Mesothelial cell of epicardium (in vitro differentiated cells): Measurements from ENCODE around the gene MEF2C. TPM values are rescaled to one million over a fixed set of nuclear protein-coding genes. Genes with fewer than 3 reads are reported as not detected.
A peak's percentile ranks its signal among the peaks of the same experiment; 100 is the strongest.

Experiments
- DNase-seq, 2 experiments: peaks; one replicate each; pipeline ENCODE4 v3.0.0; 2021; ENCODE audit warnings: low spot score in 2 of 2; ENCODE audit not compliant: unreplicated experiment in 2 of 2
- H3K27ac Mint-ChIP-seq: 2 replicates; pipeline ENCODE4 v1.8.0; 2021; ENCODE audit warnings: mixed read lengths
- H3K27me3 Mint-ChIP-seq: 2 replicates; pipeline ENCODE4 v1.8.0; 2021; ENCODE audit warnings: low read depth, mixed read lengths
- H3K36me3 Mint-ChIP-seq: 2 replicates; pipeline ENCODE4 v1.8.0; 2021; ENCODE audit warnings: mixed read lengths
- H3K4me1 Mint-ChIP-seq: 2 replicates; pipeline ENCODE4 v1.8.0; 2021; ENCODE audit warnings: mixed read lengths
- H3K4me3 Mint-ChIP-seq: 2 replicates; pipeline ENCODE4 v1.8.0; 2021; ENCODE audit warnings: mild to moderate bottlenecking, moderate library complexity, mixed read lengths
- H3K9me3 Mint-ChIP-seq: 2 replicates; pipeline ENCODE4 v1.8.0; 2021; ENCODE audit warnings: mixed read lengths
- total RNA-seq: library from RNA; stranded (reverse); gene quantifications from 3 replicates; pipeline ENCODE4 v1.2.1, GENCODE V29; 2021
- TF ChIP-seq, protein P1 (sequence below): fragments of 200-600 bp; sonication (generic); IDR thresholded peaks from one replicate; pipeline ENCODE4 v1.5.0; 2021; ENCODE audit warnings: antibody characterized with exemption; ENCODE audit not compliant: unreplicated experiment

The MEF2C gene
- total RNA-seq, 1 donor from 2014 or later, result 9.1 TPM

DNA sequence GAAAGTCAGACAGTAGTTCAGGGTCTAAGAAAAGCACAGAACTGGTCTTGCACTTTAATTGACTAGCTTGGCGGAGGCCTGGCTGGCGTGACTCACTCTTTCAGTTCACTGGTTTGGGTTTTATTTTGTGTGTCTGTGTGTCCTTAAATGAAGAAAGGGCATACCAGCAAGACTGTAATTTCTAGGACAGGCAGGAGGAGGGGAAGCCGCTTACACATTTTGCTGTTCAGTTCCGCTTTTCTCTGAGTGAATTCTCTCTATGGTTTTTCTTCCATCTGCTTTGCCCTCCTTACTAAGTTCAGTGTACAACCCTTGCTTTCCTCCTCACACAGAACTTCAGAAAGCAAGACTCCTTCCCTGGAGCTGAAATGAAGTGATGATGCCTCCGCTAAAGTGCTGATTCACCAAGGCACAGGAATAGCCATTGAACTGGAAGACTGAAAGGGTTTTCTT, 150.8 kb downstream of the MEF2C start:
- Mint-ChIP-seq H3K27ac (no peak overlapping the region), H3K9me3 (no peaks in the 10 kb centered on the region), H3K4me1 (peaks cover 7% of the 10 kb centered on the region), H3K36me3 (no peaks in the 10 kb centered on the region), H3K4me3 (no peak overlapping the region), H3K27me3 (no peaks in the 10 kb centered on the region)
- TF ChIP-seq, protein P1, sequence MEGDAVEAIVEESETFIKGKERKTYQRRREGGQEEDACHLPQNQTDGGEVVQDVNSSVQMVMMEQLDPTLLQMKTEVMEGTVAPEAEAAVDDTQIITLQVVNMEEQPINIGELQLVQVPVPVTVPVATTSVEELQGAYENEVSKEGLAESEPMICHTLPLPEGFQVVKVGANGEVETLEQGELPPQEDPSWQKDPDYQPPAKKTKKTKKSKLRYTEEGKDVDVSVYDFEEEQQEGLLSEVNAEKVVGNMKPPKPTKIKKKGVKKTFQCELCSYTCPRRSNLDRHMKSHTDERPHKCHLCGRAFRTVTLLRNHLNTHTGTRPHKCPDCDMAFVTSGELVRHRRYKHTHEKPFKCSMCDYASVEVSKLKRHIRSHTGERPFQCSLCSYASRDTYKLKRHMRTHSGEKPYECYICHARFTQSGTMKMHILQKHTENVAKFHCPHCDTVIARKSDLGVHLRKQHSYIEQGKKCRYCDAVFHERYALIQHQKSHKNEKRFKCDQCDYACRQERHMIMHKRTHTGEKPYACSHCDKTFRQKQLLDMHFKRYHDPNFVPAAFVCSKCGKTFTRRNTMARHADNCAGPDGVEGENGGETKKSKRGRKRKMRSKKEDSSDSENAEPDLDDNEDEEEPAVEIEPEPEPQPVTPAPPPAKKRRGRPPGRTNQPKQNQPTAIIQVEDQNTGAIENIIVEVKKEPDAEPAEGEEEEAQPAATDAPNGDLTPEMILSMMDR, result no peak
- no peak for DNase-seq

DNA sequence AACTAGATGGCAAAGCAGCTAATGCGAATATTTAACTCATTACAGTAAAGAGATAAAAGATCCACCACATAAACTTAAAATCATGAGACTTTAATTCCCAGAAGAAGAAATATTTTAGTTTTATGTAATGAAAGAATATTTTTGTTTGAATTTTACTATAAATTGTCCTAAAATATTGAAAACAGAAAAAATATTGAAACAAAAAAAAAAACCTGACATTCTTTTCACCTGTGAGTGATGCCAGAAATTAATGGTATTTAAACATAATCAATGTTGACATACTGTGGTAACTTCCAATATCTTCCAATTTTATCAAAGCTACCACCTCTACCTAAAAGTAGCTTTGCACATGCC, 153.2 kb downstream of the MEF2C start:
- TF ChIP-seq, protein P1, result peak; percentile 10
- H3K27me3 Mint-ChIP-seq, result no peaks in the 10 kb centered on the region
- no peak overlapping the region for H3K4me3 Mint-ChIP-seq
- H3K36me3 Mint-ChIP-seq, result no peaks in the 10 kb centered on the region
- no peak for DNase-seq
- H3K4me1 Mint-ChIP-seq, result peaks cover 7% of the 10 kb centered on the region
- no peak overlapping the region for H3K27ac Mint-ChIP-seq
- H3K9me3 Mint-ChIP-seq, result no peaks in the 10 kb centered on the region

DNA sequence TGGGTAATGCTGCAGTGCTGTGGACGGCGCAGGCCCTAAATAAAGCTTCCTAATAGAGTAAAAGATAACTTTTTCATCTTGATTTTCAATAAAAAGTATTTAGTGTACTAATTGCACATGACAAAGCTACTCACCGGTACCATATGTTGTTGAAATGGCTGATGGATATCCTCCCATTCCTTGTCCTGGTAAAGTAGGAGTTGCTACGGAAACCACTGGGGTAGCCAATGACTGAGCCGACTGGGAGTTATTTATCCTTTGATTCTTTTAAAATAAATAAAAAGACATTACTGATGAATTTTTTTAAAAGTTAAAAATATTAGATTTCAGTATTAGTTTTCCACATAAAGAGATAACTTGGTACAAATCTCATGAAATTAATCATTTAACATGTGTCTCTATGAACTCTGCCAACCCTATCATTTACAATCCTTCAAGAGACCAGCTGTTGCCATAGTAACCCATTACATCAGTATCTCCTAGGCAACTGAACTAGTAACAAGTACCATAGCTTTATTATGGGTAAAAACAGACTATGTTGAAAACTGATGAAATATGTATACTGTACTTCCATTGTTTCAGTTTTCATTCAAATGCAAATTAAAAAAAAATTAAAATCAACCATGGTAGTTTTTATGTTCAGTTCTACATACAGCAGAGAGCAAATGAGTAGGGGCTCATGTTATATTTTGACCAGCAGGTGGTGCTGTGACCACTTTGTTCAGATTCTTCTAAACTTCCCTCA, 153.7 kb downstream of the MEF2C start:
- peak; percentile 30 to 66 for DNase-seq
- no peaks in the 10 kb centered on the region for H3K36me3 Mint-ChIP-seq
- H3K4me3 Mint-ChIP-seq, result no peak overlapping the region
- TF ChIP-seq, protein P1, result peak; percentile 95
- no peaks in the 10 kb centered on the region for H3K27me3 Mint-ChIP-seq
- peaks cover 7% of the 10 kb centered on the region for H3K4me1 Mint-ChIP-seq
- no peaks in the 10 kb centered on the region for H3K9me3 Mint-ChIP-seq
- H3K27ac Mint-ChIP-seq, result no peak overlapping the region

DNA sequence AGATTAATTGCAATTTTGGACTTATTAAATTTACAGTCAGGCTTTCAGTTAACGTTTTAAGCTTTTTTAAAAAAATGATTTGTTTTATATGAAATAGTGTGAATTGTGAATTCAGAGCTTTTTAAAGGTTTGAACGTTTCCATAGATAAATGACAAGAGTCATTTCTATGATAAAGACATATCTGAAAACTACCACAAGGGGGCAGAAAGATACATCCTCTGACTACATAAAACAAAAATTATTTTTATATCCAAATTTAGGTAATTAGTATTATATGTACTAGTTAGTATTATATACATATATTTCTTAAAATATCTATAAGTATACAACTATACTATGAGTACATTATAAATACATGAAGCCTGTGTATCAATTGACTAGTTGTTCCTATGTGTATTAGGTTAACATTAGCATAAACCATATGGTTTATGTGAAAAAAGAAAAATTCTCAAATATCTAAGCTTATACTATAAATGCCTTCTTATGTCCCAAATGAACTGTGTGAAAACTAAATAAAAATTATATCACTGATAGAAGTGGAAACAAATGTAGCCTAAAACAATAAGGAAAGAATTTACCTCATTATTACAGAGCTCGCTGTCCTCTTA, 155.2 kb downstream of the MEF2C start:
- peaks cover 7% of the 10 kb centered on the region for H3K4me1 Mint-ChIP-seq
- no peak for DNase-seq
- H3K9me3 Mint-ChIP-seq, result no peaks in the 10 kb centered on the region
- H3K4me3 Mint-ChIP-seq, result no peak overlapping the region
- H3K27ac Mint-ChIP-seq, result no peak overlapping the region
- TF ChIP-seq, protein P1, result peak; percentile 94
- peaks cover 3% of the 10 kb centered on the region for H3K27me3 Mint-ChIP-seq
- H3K36me3 Mint-ChIP-seq, result no peaks in the 10 kb centered on the region

DNA sequence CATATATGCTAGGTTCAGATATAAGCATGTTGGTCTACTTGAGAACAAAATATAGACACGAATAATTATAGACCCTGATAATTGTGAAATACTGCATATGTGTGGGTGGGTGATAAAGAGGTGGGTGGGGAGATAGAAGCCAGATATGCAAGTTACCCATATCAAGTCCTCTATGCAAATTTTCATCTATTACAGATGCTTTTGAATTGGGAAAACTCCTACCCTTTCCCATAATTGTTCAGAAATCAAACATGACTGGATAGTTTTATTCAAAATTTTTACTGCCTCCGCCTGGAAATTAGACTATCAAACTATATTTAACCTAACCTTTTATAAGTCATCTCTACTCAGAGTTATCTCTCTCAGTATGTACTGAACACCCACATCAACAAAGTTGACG, 157.5 kb downstream of the MEF2C start:
- no peak for DNase-seq
- peaks cover 5% of the 10 kb centered on the region for H3K4me1 Mint-ChIP-seq
- H3K9me3 Mint-ChIP-seq, result no peaks in the 10 kb centered on the region
- no peak overlapping the region for H3K4me3 Mint-ChIP-seq
- TF ChIP-seq, protein P1, result no peak
- H3K36me3 Mint-ChIP-seq, result no peaks in the 10 kb centered on the region
- H3K27me3 Mint-ChIP-seq, result peaks cover 13% of the 10 kb centered on the region
- H3K27ac Mint-ChIP-seq, result no peak overlapping the region
